ENCODE data around the gene FANCD2.
"Not testable (repeated sequence)": the region's sequence is repeated elsewhere in the genome, so short reads cannot be mapped to it uniquely, and the experiment has no call there.

FANCD2 gene

GRCh38 chr3:10093678-10094077 is 67.4 kb downstream of the FANCD2 start:
- DNase-seq (ENCODE audit: extremely low read depth in 1 of 2, low read depth in 1 of 2) = no peak

DNA sequence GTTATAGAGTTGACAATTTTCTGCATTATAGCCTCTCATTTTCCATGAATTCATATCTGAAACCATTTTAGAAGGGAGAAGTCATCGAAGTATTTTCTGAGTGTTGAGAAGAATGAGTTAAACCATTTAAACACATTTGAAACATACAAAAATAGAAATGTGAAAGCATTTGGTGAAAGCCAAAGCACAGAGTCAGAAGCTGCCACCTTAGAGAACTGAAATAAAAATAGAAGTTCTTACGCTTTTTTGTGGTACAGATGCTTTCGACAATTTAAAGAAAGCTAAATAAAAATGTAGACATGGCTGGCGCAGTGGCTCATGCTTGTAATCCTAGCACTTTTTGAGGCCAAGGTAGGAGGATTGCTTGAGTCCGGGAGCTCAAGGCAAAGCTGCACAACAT is 72.8 kb downstream of the FANCD2 start:
- DNase-seq (ENCODE audit: extremely low read depth in 1 of 2, low read depth in 1 of 2) = no peak

DNA sequence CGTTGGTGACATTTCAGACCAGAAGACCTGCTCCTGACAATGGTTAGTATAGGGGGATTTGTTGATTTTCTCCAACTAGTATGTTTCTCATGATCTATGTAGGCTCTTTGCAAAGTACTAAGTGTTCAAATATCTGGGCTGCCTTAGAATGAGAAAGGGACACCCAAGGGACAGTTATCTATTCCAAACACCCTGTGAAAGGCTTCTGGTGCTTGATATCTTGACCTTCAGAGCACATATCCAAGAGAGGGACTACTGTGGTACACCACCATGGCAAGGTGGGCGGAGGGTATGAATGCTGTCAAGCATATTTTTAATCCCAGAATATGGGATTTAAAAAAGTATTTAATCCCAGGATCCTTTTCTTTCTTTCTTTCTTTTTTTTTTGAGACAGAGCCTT is 80.7 kb downstream of the FANCD2 start:
- no peak for DNase-seq (ENCODE audit: extremely low read depth in 1 of 2, low read depth in 1 of 2)

DNA sequence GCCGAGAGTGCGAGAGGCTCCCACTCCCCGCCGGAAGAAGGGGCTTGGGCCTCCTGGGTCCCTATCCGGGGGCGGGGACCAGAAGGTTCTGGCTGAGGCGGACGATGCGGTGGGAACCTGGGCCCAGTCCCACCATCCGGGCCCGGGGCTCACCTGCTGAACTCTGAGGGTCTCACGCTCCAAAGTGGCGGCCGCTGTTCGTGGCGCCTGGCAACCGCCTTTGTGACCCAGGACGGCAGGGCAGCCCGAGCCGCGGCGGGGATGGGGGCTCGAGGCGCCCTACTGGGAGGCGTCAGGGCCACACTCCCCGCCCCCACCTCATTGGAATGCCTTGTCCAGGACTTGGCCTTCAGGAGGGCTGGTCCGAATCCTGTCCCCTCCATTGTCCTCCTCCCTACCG is 81.9 kb downstream of the FANCD2 start, which contains the start of gene FANCD2OS:
Gene FANCD2OS, minus strand, starts transcription at position 165 of the 400 bp plus-strand sequence. CDS start 3,481 bp downstream, outside the sequence.
- no peak for DNase-seq (ENCODE audit: extremely low read depth in 1 of 2, low read depth in 1 of 2)

- peak; percentile 87 to 96 for DNase-seq (ENCODE audit: extremely low read depth in 1 of 2, low read depth in 1 of 2)
These were observed 89.3 kb downstream of the FANCD2 start, which contains the start of gene BRK1 for GRCh38 chr3:10115326-10116137. TSS of gene BRK1 (plus strand) at chr3:10115675. CDS start at chr3:10115702, 27 bp downstream.

GRCh38 chr3:10116138-10116460 is 89.9 kb downstream of the FANCD2 start:
- no peak for DNase-seq (ENCODE audit: extremely low read depth in 1 of 2, low read depth in 1 of 2)

DNA sequence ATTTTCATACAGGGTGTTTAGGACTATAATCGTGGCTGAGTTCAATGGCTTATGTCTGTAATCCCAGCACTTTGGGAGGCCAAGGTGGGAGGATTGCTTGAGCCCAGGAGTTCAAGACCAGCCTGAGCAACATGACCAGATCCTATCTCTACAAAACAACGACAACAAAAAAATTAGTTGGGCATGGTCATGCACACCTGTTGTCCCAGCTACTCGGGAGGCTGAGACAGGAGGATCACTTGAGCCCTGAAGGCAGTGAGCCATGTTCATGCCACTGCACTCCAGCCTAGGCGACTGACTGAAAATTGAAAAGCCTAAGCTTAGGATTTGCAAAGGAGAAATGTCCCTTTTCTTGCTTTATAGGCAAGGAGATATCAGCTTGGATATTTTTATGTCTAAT is 90.7 kb downstream of the FANCD2 start:
- DNase-seq (ENCODE audit: extremely low read depth in 1 of 2, low read depth in 1 of 2) = no peak

DNA sequence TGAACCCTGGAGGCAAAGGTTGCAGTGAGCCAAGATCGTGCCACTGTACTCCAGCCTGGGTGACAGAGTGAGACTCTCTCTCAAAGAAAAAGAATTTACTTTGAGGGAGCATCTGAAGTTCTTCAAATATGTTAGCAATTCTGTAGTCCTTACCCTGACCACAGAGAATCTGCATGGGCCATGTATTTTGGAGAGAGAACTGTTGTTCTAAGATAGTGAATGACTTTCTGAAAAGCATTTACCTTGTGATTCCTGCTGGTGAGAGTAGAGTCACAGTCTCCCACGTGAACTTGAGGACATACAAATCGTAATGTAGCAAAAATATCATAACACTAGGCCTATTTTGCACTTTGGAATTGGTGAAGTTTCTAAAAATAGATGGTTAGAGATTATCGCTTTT is 93.1 kb downstream of the FANCD2 start:
- DNase-seq (ENCODE audit: extremely low read depth in 1 of 2, low read depth in 1 of 2) = no peak

DNA sequence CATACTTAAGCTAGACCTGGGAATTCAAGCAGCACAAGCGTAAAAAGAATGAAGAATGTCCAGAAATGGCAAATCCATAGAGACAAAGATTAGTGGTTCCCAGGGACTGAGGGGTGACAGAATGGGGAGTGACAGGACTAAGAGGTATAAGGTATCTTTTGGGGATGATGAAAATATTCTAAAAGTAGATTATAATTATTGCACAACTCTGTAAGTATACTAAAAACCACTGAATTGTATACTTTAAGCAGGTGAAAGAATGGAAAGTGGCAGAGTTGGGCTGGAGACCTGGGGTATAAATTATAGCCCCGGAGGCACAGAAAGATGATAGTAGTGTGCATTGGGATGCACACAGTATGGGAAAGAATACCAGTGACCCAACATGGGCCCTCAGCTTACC is 94.8 kb downstream of the FANCD2 start:
- DNase-seq (ENCODE audit: extremely low read depth in 1 of 2, low read depth in 1 of 2) = no peak

DNA sequence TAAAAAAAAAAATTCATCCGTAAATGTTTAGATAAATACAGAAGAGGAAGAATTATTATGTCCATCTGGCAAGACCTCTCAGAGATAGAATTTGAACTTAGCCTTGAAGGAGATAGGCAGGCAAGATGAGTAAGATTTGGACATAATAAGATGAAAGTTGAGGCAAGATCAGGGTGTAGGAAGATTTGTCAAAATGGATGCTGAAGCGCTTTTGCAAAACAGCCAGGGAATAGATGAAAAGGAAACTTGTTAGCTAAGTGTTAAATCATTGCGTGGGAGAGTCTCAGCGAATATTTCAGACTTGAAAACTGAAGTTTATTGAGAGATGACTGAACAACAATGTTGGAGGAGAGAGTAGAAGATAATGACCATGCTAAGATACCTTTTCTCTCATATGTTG is 96.5 kb downstream of the FANCD2 start:
- no peak for DNase-seq (ENCODE audit: extremely low read depth in 1 of 2, low read depth in 1 of 2)

- not testable (repeated sequence) for DNase-seq (ENCODE audit: extremely low read depth in 1 of 2, low read depth in 1 of 2)
These were observed 109.6 kb downstream of the FANCD2 start for GRCh38 chr3:10135872-10136271.

DNA sequence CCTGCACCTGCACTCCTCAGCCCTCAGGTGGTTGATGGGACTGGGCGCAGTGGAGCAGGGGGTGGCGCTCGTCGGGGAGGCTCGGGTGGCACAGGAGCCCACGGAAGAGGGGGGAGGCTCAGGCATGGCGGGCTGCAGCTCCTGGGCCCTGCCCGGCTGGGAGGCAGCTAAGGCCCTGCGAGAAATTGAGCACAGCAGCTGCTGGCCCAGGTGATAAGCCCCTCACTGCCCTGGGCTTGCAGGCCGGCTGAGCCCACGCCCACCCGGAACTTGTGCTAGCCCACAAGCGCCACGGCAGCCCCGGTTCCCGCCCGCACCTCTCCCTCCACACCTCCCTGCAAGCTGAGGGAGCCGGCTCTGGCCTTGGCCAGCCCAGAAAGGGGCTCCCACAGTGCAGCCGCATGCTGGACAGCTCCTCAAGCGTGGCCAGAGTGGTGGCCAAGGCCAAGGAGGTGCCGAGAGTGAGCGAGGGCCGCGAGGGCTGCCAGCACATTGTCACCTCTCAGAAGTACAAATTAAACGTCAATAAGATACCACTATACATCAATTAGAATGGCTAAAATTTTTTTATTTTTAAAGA is 110.3 kb downstream of the FANCD2 start:
- DNase-seq (ENCODE audit: extremely low read depth in 1 of 2, low read depth in 1 of 2) = no peak

GRCh38 chr3:10137178-10137577 is 110.9 kb downstream of the FANCD2 start:
- DNase-seq (ENCODE audit: extremely low read depth in 1 of 2, low read depth in 1 of 2) = no peak

DNA sequence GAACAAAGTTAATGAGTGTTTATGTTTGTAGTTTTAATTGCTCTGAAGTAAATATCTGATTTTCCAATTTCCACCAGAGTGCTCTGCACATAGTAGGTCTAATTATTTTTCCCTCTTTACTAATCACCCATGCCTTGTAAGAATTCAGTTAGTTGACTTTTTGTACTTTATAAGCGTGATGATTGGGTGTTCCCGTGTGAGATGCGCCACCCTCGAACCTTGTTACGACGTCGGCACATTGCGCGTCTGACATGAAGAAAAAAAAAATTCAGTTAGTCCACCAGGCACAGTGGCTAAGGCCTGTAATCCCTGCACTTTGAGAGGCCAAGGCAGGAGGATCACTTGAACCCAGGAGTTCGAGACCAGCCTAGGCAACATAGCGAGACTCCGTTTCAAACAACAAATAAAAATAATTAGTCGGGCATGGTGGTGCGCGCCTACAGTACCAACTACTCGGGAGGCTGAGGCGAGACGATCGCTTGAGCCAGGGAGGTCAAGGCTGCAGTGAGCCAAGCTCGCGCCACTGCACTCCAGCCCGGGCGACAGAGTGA is 114.8 kb downstream of the FANCD2 start:
- no peak for DNase-seq (ENCODE audit: extremely low read depth in 1 of 2, low read depth in 1 of 2)

GRCh38 chr3:10142707-10143560 is 116.7 kb downstream of the FANCD2 start:
- no peak for DNase-seq (ENCODE audit: extremely low read depth in 1 of 2, low read depth in 1 of 2)

GRCh38 chr3:10145685-10146084 is 119.4 kb downstream of the FANCD2 start:
- DNase-seq (ENCODE audit: extremely low read depth in 1 of 2, low read depth in 1 of 2) = no peak

GRCh38 chr3:10149226-10149625 is 123.0 kb downstream of the FANCD2 start:
- DNase-seq (ENCODE audit: extremely low read depth in 1 of 2, low read depth in 1 of 2) = no peak

DNA sequence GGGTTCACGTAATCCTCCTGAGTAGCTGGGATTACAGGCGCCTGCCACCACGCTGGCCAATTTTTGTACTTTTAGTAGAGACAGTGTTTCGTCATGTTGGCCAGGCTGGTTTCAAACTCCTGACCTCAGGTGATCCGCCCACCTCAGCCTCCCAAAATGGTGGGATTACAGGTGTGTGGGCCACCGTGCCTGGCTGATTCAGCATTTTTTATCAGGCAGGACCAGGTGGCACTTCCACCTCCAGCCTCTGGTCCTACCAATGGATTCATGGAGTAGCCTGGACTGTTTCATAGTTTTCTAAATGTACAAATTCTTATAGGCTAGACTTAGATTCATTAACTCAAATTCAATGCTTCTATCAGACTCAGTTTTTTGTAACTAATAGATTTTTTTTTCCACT is 124.8 kb downstream of the FANCD2 start:
- no peak for DNase-seq (ENCODE audit: extremely low read depth in 1 of 2, low read depth in 1 of 2)

Measured in stimulated activated CD8-positive, alpha-beta memory T cell treated with anti-CD3 and anti-CD28 coated beads, Interleukin-7, amount 100 ng/mL, for 48 hours (primary cell).